SJSA1 (cell line): ENCODE results near the gene FTO. TPM values are rescaled to one million over a fixed set of nuclear protein-coding genes. Genes with fewer than 3 reads are reported as not detected.

ENCODE experiments used
- DNase-seq, 2 experiments: peaks; one replicate each; pipeline ENCODE4 v3.0.0-alpha.2; 2015 to 2020; ENCODE audit warnings: low spot score in 2 of 2, low read depth in 1 of 2
- H3K27ac ChIP-seq: fragments of 250-450 bp; sonication (Bioruptor Pico); 2 replicates; pipeline ENCODE4 v1.5.1; 2020; ENCODE audit warnings: mild to moderate bottlenecking, moderate library complexity
- H3K27me3 ChIP-seq: fragments of 250-450 bp; sonication (Bioruptor Pico); replicated peaks from 2 replicates; pipeline ENCODE4 v1.5.1; 2020; ENCODE audit warnings: mild to moderate bottlenecking, moderate library complexity
- H3K36me3 ChIP-seq: fragments of 250-450 bp; sonication (Bioruptor Pico); 2 replicates; pipeline ENCODE4 v1.5.1; 2020; ENCODE audit warnings: mild to moderate bottlenecking
- H3K4me1 ChIP-seq: fragments of 250-450 bp; sonication (Bioruptor Pico); replicated peaks from 2 replicates; pipeline ENCODE4 v1.6.1; 2021; ENCODE audit warnings: mild to moderate bottlenecking
- H3K4me3 ChIP-seq: fragments of 250-450 bp; sonication (Bioruptor Pico); 2 replicates; pipeline ENCODE4 v1.5.1; 2020; ENCODE audit warnings: mild to moderate bottlenecking
- H3K9me3 ChIP-seq: fragments of 250-450 bp; sonication (Bioruptor Pico); replicated peaks from 2 replicates; pipeline ENCODE4 v1.5.1; 2020; ENCODE audit warnings: mild to moderate bottlenecking
- total RNA-seq: library from RNA; depleted of rRNA; stranded (reverse); fragments of >200 nt; shearing (Covaris generic); gene quantifications from 2 replicates; pipeline ENCODE4 v1.2.3, GENCODE V29; 2014

FTO gene
- total RNA-seq, 1 experiment from 2014 or later: 106 TPM

GRCh38 chr16:54165912-54166865, 462.2 kb downstream of the FTO start:
- Histone ChIP-seq H3K27me3 (0 out of 2 replicates have a peak, but pooled peaks cover 3% of the 10 kb centered on the region), H3K4me3 (no peak overlapping the region), H3K4me1 (no peaks in the 10 kb centered on the region), H3K36me3 (no peaks in the 10 kb centered on the region), H3K9me3 (no peaks in the 10 kb centered on the region), H3K27ac (no peak overlapping the region)
- DNase-seq: no peak

- DNase-seq: no peak
- H3K36me3 ChIP-seq: no peaks in the 10 kb centered on the region
- H3K27ac ChIP-seq: no peak overlapping the region
- H3K9me3 ChIP-seq: no peaks in the 10 kb centered on the region
- peaks cover 14% of the 10 kb centered on the region for H3K27me3 ChIP-seq
- H3K4me1 ChIP-seq: no peaks in the 10 kb centered on the region
- H3K4me3 ChIP-seq: no peak overlapping the region
Observed at GRCh38 chr16:54169112-54169511, 465.2 kb downstream of the FTO start.

GRCh38 chr16:54171626-54172537, 467.9 kb downstream of the FTO start:
- H3K4me3 ChIP-seq: no peak overlapping the region

GRCh38 chr16:54173490-54173889, 469.5 kb downstream of the FTO start:
- Histone ChIP-seq H3K27me3 (peaks cover 14% of the 10 kb centered on the region), H3K27ac (no peak overlapping the region), H3K36me3 (no peaks in the 10 kb centered on the region), H3K9me3 (no peaks in the 10 kb centered on the region), H3K4me1 (no peaks in the 10 kb centered on the region), H3K4me3 (no peak overlapping the region)
- DNase-seq: no peak

More at GRCh38 chr16:54171626-54172537, 467.9 kb downstream of the FTO start:
- Histone ChIP-seq H3K9me3 (no peaks in the 10 kb centered on the region), H3K27me3 (peaks cover 14% of the 10 kb centered on the region), H3K36me3 (no peaks in the 10 kb centered on the region), H3K27ac (no peak overlapping the region), H3K4me1 (no peaks in the 10 kb centered on the region)
- no peak for DNase-seq

- Histone ChIP-seq H3K9me3 (no peaks in the 10 kb centered on the region), H3K27ac (no peak overlapping the region), H3K27me3 (peaks cover 14% of the 10 kb centered on the region), H3K4me1 (no peaks in the 10 kb centered on the region), H3K4me3 (no peak overlapping the region), H3K36me3 (no peaks in the 10 kb centered on the region)
- DNase-seq: no peak
Observed at GRCh38 chr16:54174201-54174600, 470.2 kb downstream of the FTO start.

DNA sequence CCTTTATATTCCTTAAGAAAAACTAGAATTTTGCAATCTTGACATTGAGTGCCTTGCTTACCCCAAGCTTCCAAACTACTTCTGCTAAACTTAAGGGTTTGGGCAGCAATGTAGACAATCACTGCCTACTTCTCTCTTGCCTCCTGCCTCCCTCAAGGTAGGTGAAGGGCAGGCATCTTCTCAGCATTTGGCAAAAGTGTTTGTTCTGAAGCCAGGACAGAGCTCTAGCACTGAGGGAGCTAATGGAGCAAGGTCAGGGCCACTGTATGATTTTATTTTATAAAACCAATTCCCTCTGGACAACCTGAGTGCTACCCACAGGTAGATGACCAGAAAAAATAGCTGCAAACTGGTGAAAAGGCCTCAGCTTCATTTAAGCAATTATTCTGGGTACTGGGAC, 470.8 kb downstream of the FTO start:
- Histone ChIP-seq H3K27me3 (peaks cover 14% of the 10 kb centered on the region), H3K27ac (no peak overlapping the region), H3K9me3 (no peaks in the 10 kb centered on the region), H3K4me1 (no peaks in the 10 kb centered on the region), H3K36me3 (no peaks in the 10 kb centered on the region), H3K4me3 (no peak overlapping the region)
- DNase-seq: no peak

DNA sequence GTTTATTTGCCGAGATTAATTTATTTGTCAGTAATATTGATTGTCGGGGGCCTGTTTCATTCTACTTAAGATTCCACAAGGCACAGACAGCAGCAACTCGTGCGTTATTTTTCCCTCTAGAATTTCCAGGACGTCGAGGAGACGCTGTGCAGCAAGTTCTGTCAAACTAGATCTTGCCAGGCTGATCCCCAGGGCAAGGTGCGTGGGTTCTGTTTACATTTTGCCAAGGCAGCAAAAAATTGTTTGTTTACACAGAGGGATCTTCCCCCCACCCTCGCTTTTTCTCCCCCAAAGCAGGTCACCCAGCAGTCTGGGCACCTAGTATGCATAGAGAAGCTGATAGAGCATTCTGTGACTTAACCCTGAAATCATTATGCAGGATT, 471.2 kb downstream of the FTO start:
- H3K27ac ChIP-seq: no peak overlapping the region
- no peak overlapping the region for H3K4me3 ChIP-seq
- H3K36me3 ChIP-seq: no peaks in the 10 kb centered on the region
- no peaks in the 10 kb centered on the region for H3K9me3 ChIP-seq
- peaks cover 14% of the 10 kb centered on the region for H3K27me3 ChIP-seq
- H3K4me1 ChIP-seq: no peaks in the 10 kb centered on the region
- no peak for DNase-seq

DNA sequence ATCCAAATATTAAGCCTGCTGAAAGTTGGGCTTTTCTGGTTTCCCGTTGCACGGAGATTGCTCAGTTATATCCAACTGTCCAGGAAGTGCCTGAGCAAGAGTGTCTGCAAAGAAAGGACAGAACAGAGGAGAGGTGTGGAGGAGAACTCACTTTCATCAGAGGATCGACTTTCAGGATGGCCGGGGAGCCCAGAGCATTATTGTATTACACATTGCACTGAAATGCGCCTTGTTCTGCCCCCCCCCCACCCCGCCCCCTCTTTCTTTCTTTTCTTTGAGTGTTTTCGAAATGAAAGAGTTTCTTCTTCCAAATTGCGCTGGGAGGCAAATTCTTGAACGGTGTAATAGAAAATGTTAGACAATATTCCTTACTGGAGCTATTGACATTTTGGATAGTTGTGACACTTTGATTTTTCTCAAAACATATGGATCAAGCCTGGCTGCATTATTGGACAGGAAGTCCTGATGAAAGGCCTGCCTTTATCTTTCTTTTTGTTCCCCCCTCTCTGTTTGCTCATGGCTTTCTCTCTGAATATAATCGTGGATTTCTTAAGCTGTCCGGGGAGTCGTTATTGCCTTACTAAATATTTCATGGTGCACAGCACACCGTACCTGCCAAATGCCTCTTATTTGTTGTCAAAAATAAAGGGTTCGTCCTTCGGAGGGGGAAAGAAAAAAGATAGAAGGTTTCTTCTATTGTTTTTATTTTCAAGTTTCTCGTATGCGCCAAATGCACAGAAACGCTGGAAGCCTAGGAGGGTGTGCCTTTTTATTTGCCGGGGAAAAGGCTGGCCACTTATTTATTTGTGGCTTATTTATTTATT, 471.8 kb downstream of the FTO start:
- Histone ChIP-seq H3K4me3 (no peak overlapping the region), H3K36me3 (no peaks in the 10 kb centered on the region), H3K27ac (no peak overlapping the region), H3K9me3 (no peaks in the 10 kb centered on the region), H3K4me1 (no peaks in the 10 kb centered on the region), H3K27me3 (peaks cover 12% of the 10 kb centered on the region)
- no peak for DNase-seq

DNA sequence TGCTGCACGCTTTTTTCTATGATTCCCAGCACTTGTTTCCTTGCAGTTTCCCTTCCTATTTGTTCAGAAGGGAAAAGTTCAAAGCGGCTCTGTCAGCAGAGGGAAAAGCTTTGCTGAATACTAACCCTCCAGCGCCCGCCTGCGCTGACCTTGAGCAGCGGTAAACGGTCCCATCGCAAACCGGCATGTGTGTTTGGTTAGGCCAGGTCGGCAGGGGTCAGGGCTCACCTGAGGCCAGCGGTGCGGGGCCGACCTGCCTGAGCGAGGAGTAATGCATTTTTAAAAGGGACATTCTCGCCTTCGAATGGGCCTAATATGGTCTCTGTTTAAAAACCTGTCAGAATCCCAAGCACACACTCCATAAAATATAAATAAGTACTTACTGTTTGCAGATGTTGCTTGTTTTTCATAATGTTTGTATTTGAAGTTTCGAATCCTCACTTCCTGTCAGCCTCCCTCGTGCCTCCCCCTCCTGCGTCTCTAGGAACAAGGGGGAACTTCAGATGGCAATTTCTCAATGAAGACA, 472.5 kb downstream of the FTO start:
- Histone ChIP-seq H3K4me1 (no peaks in the 10 kb centered on the region), H3K9me3 (no peaks in the 10 kb centered on the region), H3K4me3 (no peak overlapping the region), H3K36me3 (no peaks in the 10 kb centered on the region), H3K27me3 (peaks cover 11% of the 10 kb centered on the region), H3K27ac (no peak overlapping the region)
- DNase-seq: no peak

DNA sequence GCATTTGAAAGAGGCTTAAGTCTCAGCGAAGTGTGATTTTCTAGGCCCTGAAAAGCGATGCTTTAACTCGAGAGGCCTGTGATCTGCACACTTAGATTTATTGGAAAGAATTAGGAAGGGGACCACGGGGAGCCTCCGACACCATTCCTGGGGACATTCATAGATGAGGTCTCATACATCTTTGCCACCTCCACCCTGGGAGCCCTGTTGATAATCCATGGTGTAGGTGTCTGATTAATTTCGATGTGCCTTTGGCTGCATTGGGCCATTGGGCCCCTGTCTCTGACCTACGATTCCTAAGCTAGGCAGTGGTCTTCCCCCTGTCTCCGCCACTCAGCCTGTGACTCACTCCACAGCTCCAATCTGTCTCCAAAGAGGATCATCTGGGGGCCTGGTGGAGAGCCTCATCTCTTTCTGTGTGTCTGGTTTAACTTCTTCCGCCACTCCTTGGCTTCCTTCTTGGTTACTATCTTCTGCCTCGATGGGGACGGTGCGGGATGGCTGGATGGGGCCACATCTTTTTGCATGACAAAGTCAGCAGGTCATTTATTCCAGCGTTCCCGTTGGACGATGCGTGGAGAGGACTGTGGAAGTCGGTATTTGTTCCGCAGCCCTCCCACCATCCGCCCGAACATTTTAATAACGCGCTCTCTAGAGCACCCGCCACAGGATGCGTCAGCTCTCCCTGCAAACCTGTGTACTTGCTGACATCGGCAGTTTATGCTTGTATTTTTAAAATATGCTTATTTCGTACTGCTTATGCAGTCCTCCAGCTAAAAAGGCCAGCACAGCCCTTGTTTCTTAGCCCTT, 473.3 kb downstream of the FTO start:
- peaks cover 4% of the 10 kb centered on the region for H3K27me3 ChIP-seq
- DNase-seq: no peak

GRCh38 chr16:54177862-54178477, 474.0 kb downstream of the FTO start:
- H3K9me3 ChIP-seq: no peaks in the 10 kb centered on the region
- H3K4me3 ChIP-seq: no peak overlapping the region
- no peak for DNase-seq
- H3K36me3 ChIP-seq: no peaks in the 10 kb centered on the region
- H3K27ac ChIP-seq: no peak overlapping the region
- H3K4me1 ChIP-seq: no peaks in the 10 kb centered on the region
- H3K27me3 ChIP-seq: no peaks in the 10 kb centered on the region; the same call in 1 of the 2 replicates

More for the DNA sequence above, 473.3 kb downstream of the FTO start:
- Histone ChIP-seq H3K27ac (no peak overlapping the region), H3K9me3 (no peaks in the 10 kb centered on the region), H3K4me3 (no peak overlapping the region), H3K4me1 (no peaks in the 10 kb centered on the region), H3K36me3 (no peaks in the 10 kb centered on the region)

- DNase-seq: no peak
- Histone ChIP-seq H3K4me1 (no peaks in the 10 kb centered on the region), H3K9me3 (no peaks in the 10 kb centered on the region), H3K27me3 (peaks cover 5% of the 10 kb centered on the region; the same call in 1 of the 2 replicates), H3K4me3 (no peak overlapping the region), H3K27ac (no peak overlapping the region), H3K36me3 (no peaks in the 10 kb centered on the region)
Observed at GRCh38 chr16:54178478-54178976, 474.6 kb downstream of the FTO start.
